HepG2 (cell line): ENCODE data around the gene POLE3. TPM values are rescaled to one million over a fixed set of nuclear protein-coding genes. Genes with fewer than 3 reads are reported as not detected.

Experiments used
- ARHGAP35 ChIP-seq: sonication (generic); formaldehyde crosslinking; IDR thresholded peaks from 2 replicates; pipeline ENCODE4 v1.9.0; 2022; ENCODE audit warnings: mild to moderate bottlenecking, inconsistent platforms, moderate library complexity, missing genetic modification reagents, borderline replicate concordance
- DRAP1 ChIP-seq: IDR thresholded peaks from 2 replicates; pipeline ENCODE4 v1.6.1; 2016; ENCODE audit warnings: missing genetic modification reagents, missing compliant biosample characterization
- DZIP1 ChIP-seq: sonication (generic); formaldehyde crosslinking; IDR thresholded peaks from 2 replicates; pipeline ENCODE4 v1.5.0; 2020; ENCODE audit warnings: mild to moderate bottlenecking, missing genetic modification reagents
- E2F1 ChIP-seq: sonication (generic); formaldehyde crosslinking; IDR thresholded peaks from 2 replicates; pipeline ENCODE4 v1.5.0; 2020; ENCODE audit warnings: missing genetic modification reagents
- FOXJ3 ChIP-seq: sonication (generic); formaldehyde crosslinking; IDR thresholded peaks from 2 replicates; pipeline ENCODE4 v1.4.0; 2020; ENCODE audit warnings: missing genetic modification reagents, mild to moderate bottlenecking, borderline replicate concordance
- IKZF1 ChIP-seq: fragments of 450-650 bp; IDR thresholded peaks from 2 replicates; pipeline ENCODE4 v1.7.1; 2016
- JUNB ChIP-seq: sonication (generic); formaldehyde crosslinking; IDR thresholded peaks from 2 replicates; pipeline ENCODE4 v1.8.0; 2022; ENCODE audit warnings: missing genetic modification reagents, mild to moderate bottlenecking, borderline replicate concordance
- KLF12 ChIP-seq: sonication (generic); formaldehyde crosslinking; IDR thresholded peaks from 2 replicates; pipeline ENCODE4 v1.4.0; 2020; ENCODE audit warnings: missing genetic modification reagents, borderline replicate concordance
- MAZ ChIP-seq, 2 experiments: sonication (generic) in 1 of 2; formaldehyde crosslinking in 1 of 2; IDR thresholded peaks; 2 replicates each; pipeline versions ENCODE4 v1.5.0 to v1.6.1; 2012 to 2020; ENCODE audit warnings: low read depth in 2 of 2, mild to moderate bottlenecking in 2 of 2, borderline replicate concordance in 1 of 2, improper control_type of control experiment in 1 of 2, low read length in 1 of 2, missing genetic modification reagents in 1 of 2, moderate library complexity in 1 of 2
- MBD4 ChIP-seq: IDR thresholded peaks from 2 replicates; pipeline ENCODE4 v1.6.1; 2012; ENCODE audit warnings: low read length, inconsistent platforms, borderline replicate concordance
- PLSCR1 ChIP-seq: sonication (generic); formaldehyde crosslinking; IDR thresholded peaks from 2 replicates; pipeline ENCODE4 v1.5.0; 2020; ENCODE audit warnings: missing genetic modification reagents, mild to moderate bottlenecking, borderline replicate concordance
- TEF ChIP-seq: sonication (generic); formaldehyde crosslinking; IDR thresholded peaks from 2 replicates; pipeline ENCODE4 v1.5.0; 2020; ENCODE audit warnings: missing genetic modification reagents
- XRCC5 ChIP-seq: fragments of 200-400 bp; formaldehyde crosslinking; optimal IDR thresholded peaks from 2 replicates; pipeline ENCODE3; 2017; ENCODE audit warnings: mild to moderate bottlenecking, low read length
- ZBTB4 ChIP-seq: sonication (generic); formaldehyde crosslinking; IDR thresholded peaks from 2 replicates; pipeline ENCODE4 v1.4.0; 2020; ENCODE audit warnings: missing genetic modification reagents, mild to moderate bottlenecking, borderline replicate concordance
- ZMYM4 ChIP-seq: sonication (generic); formaldehyde crosslinking; IDR thresholded peaks from 2 replicates; pipeline ENCODE4 v1.8.1; 2023; ENCODE audit warnings: mild to moderate bottlenecking, missing genetic modification reagents
- ZNF17 ChIP-seq: sonication (generic); formaldehyde crosslinking; IDR thresholded peaks from 2 replicates; pipeline ENCODE4 v1.5.0; 2020; ENCODE audit warnings: mild to moderate bottlenecking, missing genetic modification reagents
- ZNF205 ChIP-seq: IDR thresholded peaks from 2 replicates; pipeline ENCODE4 v1.6.1; 2018; ENCODE audit warnings: missing biosample characterization, missing genetic modification reagents
- ZNF383 ChIP-seq: sonication (generic); formaldehyde crosslinking; IDR thresholded peaks from 2 replicates; pipeline ENCODE4 v1.4.0; 2020; ENCODE audit warnings: missing genetic modification reagents, mild to moderate bottlenecking, borderline replicate concordance
- polyA plus RNA-seq, 8 experiments: library from polyadenylated mRNA; depleted of rRNA in 3 of 8; stranded (reverse) in 7 of 8; unstranded in 1 of 8; fragments of >200 nt; fragmentation: Illumina TruSeq in 4 of 8; extraction: Trizol in 4 of 8; gene quantifications; 2 replicates each; pipeline versions ENCODE4 v1.2.1 to v1.2.3, GENCODE V29; 2011 to 2016; ENCODE audit warnings: low read depth in 4 of 8, missing spikeins in 1 of 8, mixed read lengths in 1 of 8; ENCODE audit not compliant: insufficient read depth in 1 of 8
- total RNA-seq, 5 experiments: library from RNA; depleted of rRNA; stranded (reverse); fragments of >200 nt; fragmentation: Illumina TruSeq; extraction: Trizol; gene quantifications; 2 replicates each; pipeline ENCODE4 v1.2.3, GENCODE V29; 2016; ENCODE audit warnings: low read depth in 1 of 5

The POLE3 gene
- total and polyA plus RNA-seq, 2 of the 13 experiments (the other 11 are each of a cell fraction or from before 2014, with no cell fraction given): 36.0 to 77.2 TPM

GRCh38 chr9:113395000-113395861 lies 15.2 kb downstream of the POLE3 start (continued):
- TF ChIP-seq E2F1 (CRISPR knock-in tag) (0 out of 2 replicates have a peak, but pooled peaks have one; percentile 54), TEF (CRISPR knock-in tag) (peak; percentile 93), ZNF17 (no peak), ZNF383 (no peak), ZNF205 (CRISPR knock-in tag) (peak; percentile 46; the same call in 1 of the 2 replicates), MBD4 (no peak), ZMYM4 (CRISPR knock-in tag) (peak; percentile 71), JUNB (CRISPR knock-in tag) (peak; percentile 17; the same call in 1 of the 2 replicates), KLF12 (CRISPR knock-in tag) (no peak), DZIP1 (CRISPR knock-in tag) (no peak), FOXJ3 (peak; percentile 85; the same call in 1 of the 2 replicates), XRCC5 (peak; percentile 25), PLSCR1 (no peak), DRAP1 (CRISPR knock-in tag) (peak; percentile 40; the same call in 1 of the 2 replicates), ZBTB4 (CRISPR knock-in tag) (peak; percentile 49; the same call in 1 of the 2 replicates), ARHGAP35 (CRISPR knock-in tag) (peak; percentile 26; the same call in 1 of the 2 replicates), MAZ (IDR thresholded peaks at IDR 0.05; ENCODE audit: borderline replicate concordance, low read depth, low read length) (no peak), MAZ (CRISPR knock-in tag; IDR thresholded peaks at IDR 0.05; ENCODE audit: low read depth) (no peak), IKZF1 (no peak)
